Mesenchymal stem cell (in vitro differentiated cells and primary cell): ENCODE results near the gene CAMSAP2.

Source experiments
- DNase-seq: peaks from one replicate; pipeline ENCODE4 v3.0.0-alpha.2; 2013
- H2AFZ ChIP-seq: one replicate; pipeline ENCODE4 v1.6.1; 2013; ENCODE audit warnings: low read depth, mild to moderate bottlenecking, control low read depth, inconsistent platforms, low read length, moderate library complexity
- H2AK5ac ChIP-seq: 2 replicates; pipeline ENCODE4 v1.6.1; 2013; ENCODE audit warnings: low read length, moderate library complexity, mild to moderate bottlenecking, inconsistent platforms; ENCODE audit not compliant: severe bottlenecking
- H2BK120ac ChIP-seq: one replicate; pipeline ENCODE4 v1.6.1; 2013; ENCODE audit warnings: low read depth, mild to moderate bottlenecking, inconsistent platforms, low read length, moderate library complexity
- H2BK12ac ChIP-seq, 2 experiments: one replicate each; pipeline ENCODE4 v1.6.1; 2013; ENCODE audit warnings: inconsistent platforms in 2 of 2, low read length in 2 of 2, mild to moderate bottlenecking in 2 of 2, moderate library complexity in 2 of 2, control low read depth in 1 of 2
- H2BK15ac ChIP-seq: one replicate; pipeline ENCODE4 v1.6.1; 2013; ENCODE audit warnings: mild to moderate bottlenecking, low read depth, inconsistent platforms; ENCODE audit not compliant: poor library complexity, severe bottlenecking
- H2BK5ac ChIP-seq: 2 replicates; pipeline ENCODE4 v1.6.1; 2013; ENCODE audit warnings: low read depth, mild to moderate bottlenecking, low read length, control low read depth, inconsistent platforms; ENCODE audit not compliant: poor library complexity, severe bottlenecking
- H3K14ac ChIP-seq, 2 experiments: one replicate each; pipeline ENCODE4 v1.6.1; 2013; ENCODE audit warnings: inconsistent platforms in 2 of 2, low read length in 2 of 2, control low read depth in 1 of 2, mild to moderate bottlenecking in 1 of 2, moderate library complexity in 1 of 2
- H3K18ac ChIP-seq, 2 experiments: one replicate each; pipeline ENCODE4 v1.6.1; 2013; ENCODE audit warnings: inconsistent platforms in 2 of 2, low read length in 2 of 2, control low read depth in 1 of 2, low read depth in 1 of 2, mild to moderate bottlenecking in 1 of 2
- H3K23ac ChIP-seq, 2 experiments: one replicate each; pipeline ENCODE4 v1.6.1; 2013; ENCODE audit warnings: inconsistent platforms in 2 of 2, low read length in 2 of 2, mild to moderate bottlenecking in 2 of 2, moderate library complexity in 2 of 2, control low read depth in 1 of 2
- H3K27ac ChIP-seq: 2 replicates; pipeline ENCODE4 v1.5.1; 2013; ENCODE audit warnings: mild to moderate bottlenecking, moderate library complexity, low read length, control low read depth, inconsistent platforms; ENCODE audit not compliant: poor library complexity, severe bottlenecking
- H3K27me3 ChIP-seq, 2 experiments: 2 replicates each; pipeline versions ENCODE4 v1.6.1 to v1.7.0; 2013; ENCODE audit warnings: low read length in 2 of 2, mild to moderate bottlenecking in 2 of 2, moderate library complexity in 2 of 2, control low read depth in 1 of 2, inconsistent platforms in 1 of 2; ENCODE audit not compliant: control insufficient read depth in 1 of 2, insufficient read depth in 1 of 2
- H3K36me3 ChIP-seq, 2 experiments: 2 replicates each; pipeline versions ENCODE4 v1.6.1 to v1.7.0; 2013; ENCODE audit warnings: low read length in 2 of 2, control low read depth in 1 of 2, inconsistent platforms in 1 of 2, low read depth in 1 of 2, mild to moderate bottlenecking in 1 of 2; ENCODE audit not compliant: insufficient read depth in 2 of 2, control insufficient read depth in 1 of 2
- H3K4ac ChIP-seq, 2 experiments: one replicate each; pipeline ENCODE4 v1.6.1; 2013; ENCODE audit warnings: inconsistent platforms in 2 of 2, low read length in 2 of 2, mild to moderate bottlenecking in 2 of 2, moderate library complexity in 2 of 2, control low read depth in 1 of 2, low read depth in 1 of 2
- H3K4me1 ChIP-seq: 2 replicates; pipeline ENCODE4 v1.6.1; 2013; ENCODE audit warnings: low read depth, low read length, control low read depth; ENCODE audit not compliant: control insufficient read depth, insufficient read depth
- H3K4me2 ChIP-seq: 2 replicates; pipeline ENCODE4 v1.6.1; 2013; ENCODE audit warnings: low read length, mild to moderate bottlenecking, inconsistent platforms; ENCODE audit not compliant: poor library complexity, severe bottlenecking
- H3K4me3 ChIP-seq, 2 experiments: 2 replicates each; pipeline versions ENCODE4 v1.5.1 to v1.7.0; 2013; ENCODE audit warnings: low read length in 2 of 2, mild to moderate bottlenecking in 2 of 2, control low read depth in 1 of 2, low read depth in 1 of 2; ENCODE audit not compliant: insufficient read depth in 1 of 2
- H3K79me1 ChIP-seq: replicated peaks from 2 replicates; pipeline ENCODE4 v1.6.1; 2013; ENCODE audit warnings: mild to moderate bottlenecking, control low read depth, low read length, inconsistent platforms; ENCODE audit not compliant: poor library complexity, severe bottlenecking
- H3K9ac ChIP-seq: 2 replicates; pipeline ENCODE4 v1.7.0; 2013; ENCODE audit warnings: mild to moderate bottlenecking, low read length, moderate library complexity
- H3K9me3 ChIP-seq: 2 replicates; pipeline ENCODE4 v1.7.0; 2013; ENCODE audit warnings: mild to moderate bottlenecking, low read length; ENCODE audit not compliant: control insufficient read depth
- H4K8ac ChIP-seq: one replicate; pipeline ENCODE4 v1.6.1; 2013; ENCODE audit warnings: inconsistent platforms, mild to moderate bottlenecking, low read length, moderate library complexity
- H4K91ac ChIP-seq: one replicate; pipeline ENCODE4 v1.6.1; 2013; ENCODE audit warnings: mild to moderate bottlenecking, low read length, inconsistent platforms
- WGBS: methylation state at CpG from one replicate; pipeline ENCODE4 v1.1.7; 2013; ENCODE audit warnings: mixed read lengths; 5-methylcytosine and 5-hydroxymethylcytosine counted together

The CAMSAP2 gene

DNA sequence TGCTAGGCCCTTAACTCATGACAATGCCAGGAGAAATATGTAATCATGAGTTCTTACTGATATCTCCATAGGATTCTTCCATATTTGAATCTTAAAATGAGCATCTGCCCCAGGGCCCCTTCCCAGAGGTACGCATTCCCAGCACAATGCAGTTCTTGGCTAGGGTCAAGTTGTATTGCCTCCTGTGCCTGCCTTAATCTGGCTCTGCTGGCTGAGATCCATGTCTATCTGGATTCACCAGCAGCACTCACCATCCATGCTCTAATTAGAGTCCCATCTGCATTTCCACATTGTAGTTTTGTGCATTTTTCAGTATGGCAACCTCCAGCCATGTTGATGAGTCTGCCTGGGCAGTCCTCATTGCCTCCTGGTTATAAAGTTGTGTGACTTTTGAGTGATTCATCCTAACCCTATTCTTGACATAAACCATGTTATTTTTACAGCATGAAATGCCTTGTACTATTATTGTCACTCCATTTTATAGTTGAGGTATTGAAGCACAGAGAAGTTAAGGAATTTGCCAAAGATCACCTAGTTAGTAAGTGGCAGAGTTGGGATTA lies 55.9 kb downstream of the CAMSAP2 start:
- peaks cover 16% of the 10 kb centered on the region for H3K79me1 ChIP-seq
- no peak overlapping the region for H3K9ac ChIP-seq
- H3K23ac ChIP-seq, result peak overlapping the region in 1 of 2 experiments; percentile 83
- H2BK5ac ChIP-seq, result no peak overlapping the region
- peaks cover 3 to 10% of the 10 kb centered on the region in 2 experiments for H3K36me3 ChIP-seq
- no peak overlapping the region for H3K27ac ChIP-seq
- peak overlapping the region in 1 of 2 experiments; percentile 49 for H3K18ac ChIP-seq
- peak overlapping the region; percentile 1 for H4K8ac ChIP-seq
- peak overlapping the region in 1 of 2 experiments; percentile 68 for H3K14ac ChIP-seq
- DNase-seq, result no peak
- WGBS, result 100% methylated on average over 1 of the region's 1 CpG
- no peak overlapping the region for H3K4me2 ChIP-seq
- H3K27me3 ChIP-seq, result no peaks in the 10 kb centered on the region
- no peaks in the 10 kb centered on the region for H3K9me3 ChIP-seq
- H2BK120ac ChIP-seq, result no peak overlapping the region
- no peak overlapping the region for H2AFZ ChIP-seq
- H4K91ac ChIP-seq, result no peak overlapping the region
- no peak overlapping the region for H2BK12ac ChIP-seq
- peaks cover 2% of the 10 kb centered on the region for H3K4me1 ChIP-seq
- no peak overlapping the region for H2AK5ac ChIP-seq
- H3K4me3 ChIP-seq, result peak overlapping the region in 1 of 2 experiments; percentile 36
- no peak overlapping the region for H3K4ac ChIP-seq
- H2BK15ac ChIP-seq, result no peak overlapping the region

DNA sequence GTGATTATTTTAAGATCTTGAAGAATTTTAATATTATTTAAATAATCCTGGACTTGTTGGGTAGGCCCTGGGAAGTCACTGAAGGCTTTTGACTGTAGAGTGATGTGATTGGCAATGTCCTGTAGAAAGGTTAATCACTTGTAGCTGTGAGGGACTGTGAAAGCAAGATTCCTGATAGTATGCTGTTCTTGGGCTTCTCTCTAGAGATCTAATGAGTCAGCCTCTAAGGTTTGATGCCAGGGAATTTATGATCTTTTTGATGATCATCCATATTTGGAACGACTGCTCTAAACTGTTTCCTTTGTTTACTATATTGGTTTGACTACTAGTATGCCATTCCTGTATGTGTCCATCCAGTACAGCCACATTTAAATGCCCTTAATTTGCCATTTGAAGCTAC lies 56.5 kb downstream of the CAMSAP2 start:
- H4K91ac ChIP-seq, result no peak overlapping the region
- H2BK12ac ChIP-seq, result no peak overlapping the region
- H2BK5ac ChIP-seq, result no peak overlapping the region
- no peak overlapping the region for H3K23ac ChIP-seq
- peaks cover 2% of the 10 kb centered on the region for H3K4me1 ChIP-seq
- no peak overlapping the region for H2BK15ac ChIP-seq
- WGBS, result no CpG with 5 or more reads among the region's 1 CpG
- peaks cover 3 to 10% of the 10 kb centered on the region in 2 experiments for H3K36me3 ChIP-seq
- no peak overlapping the region for H3K27ac ChIP-seq
- DNase-seq, result peak; percentile 48
- H3K4ac ChIP-seq, result no peak overlapping the region
- H3K18ac ChIP-seq, result no peak overlapping the region
- no peaks in the 10 kb centered on the region for H3K9me3 ChIP-seq
- no peak overlapping the region for H3K14ac ChIP-seq
- no peak overlapping the region for H3K9ac ChIP-seq
- no peaks in the 10 kb centered on the region for H3K27me3 ChIP-seq
- peaks cover 12% of the 10 kb centered on the region for H3K79me1 ChIP-seq
- H2BK120ac ChIP-seq, result no peak overlapping the region
- no peak overlapping the region for H2AFZ ChIP-seq
- no peak overlapping the region for H2AK5ac ChIP-seq
- peak overlapping the region in 1 of 2 experiments; percentile 36 for H3K4me3 ChIP-seq
- H3K4me2 ChIP-seq, result no peak overlapping the region
- H4K8ac ChIP-seq, result no peak overlapping the region

DNA sequence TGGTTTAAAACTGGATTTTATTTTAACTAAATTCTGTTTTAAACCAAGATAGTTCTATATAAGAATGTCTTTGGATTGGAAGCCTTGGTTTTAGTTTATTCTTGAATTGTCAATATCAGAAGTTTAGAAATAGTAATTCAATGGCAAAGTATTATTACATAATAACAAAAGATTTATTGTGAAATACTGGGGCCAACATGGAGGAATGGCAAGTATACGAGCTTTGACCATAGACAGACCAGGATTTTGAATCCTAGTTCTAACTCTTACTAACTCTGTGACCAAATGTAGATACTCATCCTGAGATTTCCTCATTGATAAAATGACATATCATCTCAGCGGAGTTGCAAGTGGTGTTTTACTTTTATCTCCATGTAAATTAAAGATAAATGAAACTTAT lies 63.3 kb downstream of the CAMSAP2 start:
- Histone ChIP-seq H3K9ac (no peak overlapping the region), H3K4me2 (no peak overlapping the region), H3K79me1 (no peaks in the 10 kb centered on the region), H2BK15ac (no peak overlapping the region), H4K8ac (no peak overlapping the region), H2BK12ac (no peak overlapping the region), H4K91ac (no peak overlapping the region), H3K27me3 (no peaks in the 10 kb centered on the region), H2BK120ac (no peak overlapping the region), H2BK5ac (no peak overlapping the region), H3K4me3 (no peak overlapping the region), H3K18ac (no peak overlapping the region), H3K9me3 (no peaks in the 10 kb centered on the region), H3K23ac (no peak overlapping the region), H3K36me3 (peaks cover 0 to 2% of the 10 kb centered on the region in 2 experiments), H3K4ac (no peak overlapping the region), H3K4me1 (no peaks in the 10 kb centered on the region), H3K14ac (no peak overlapping the region), H2AFZ (no peak overlapping the region), H3K27ac (no peak overlapping the region), H2AK5ac (no peak overlapping the region)
- WGBS, result 50% methylated on average over 1 of the region's 2 CpGs
- no peak for DNase-seq

DNA sequence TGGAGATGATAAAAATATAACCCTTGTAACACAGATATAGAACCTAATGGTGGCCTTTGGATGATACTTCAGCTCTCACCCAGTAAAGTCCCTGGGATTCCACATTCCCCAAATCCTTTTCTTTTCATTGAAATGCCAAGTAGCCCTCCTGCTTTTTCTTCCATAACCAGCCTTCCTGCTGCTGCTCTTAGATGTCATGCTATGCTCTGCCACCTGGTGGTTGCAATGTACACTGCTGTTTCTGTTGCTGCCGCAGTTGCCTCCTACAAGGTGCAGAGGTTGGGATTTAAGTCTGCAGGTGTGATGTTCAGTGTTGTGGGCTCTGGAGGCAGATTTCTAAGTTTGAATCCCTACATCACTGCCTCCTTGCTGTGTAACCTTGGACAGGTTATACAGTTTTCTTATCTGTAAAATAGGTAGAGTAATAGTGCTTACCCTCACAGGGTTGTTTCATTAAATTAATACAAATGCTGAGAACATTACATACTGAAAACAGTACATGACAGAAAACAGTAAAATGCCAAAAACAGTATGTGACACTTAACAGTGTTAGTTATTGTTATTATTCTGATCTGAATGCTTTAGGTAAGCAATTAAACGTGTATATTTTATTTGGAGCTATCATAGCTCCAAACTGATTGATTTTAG lies 64.3 kb downstream of the CAMSAP2 start:
- H4K91ac ChIP-seq, result no peak overlapping the region
- no peaks in the 10 kb centered on the region for H3K9me3 ChIP-seq
- H3K36me3 ChIP-seq, result peaks cover 3 to 11% of the 10 kb centered on the region in 2 experiments
- H3K4me1 ChIP-seq, result no peaks in the 10 kb centered on the region
- no peak overlapping the region for H2BK5ac ChIP-seq
- H2BK15ac ChIP-seq, result no peak overlapping the region
- no peak overlapping the region for H3K4me3 ChIP-seq
- H2AK5ac ChIP-seq, result no peak overlapping the region
- WGBS, result 50% methylated on average over 2 of the region's 2 CpGs
- no peak overlapping the region for H3K18ac ChIP-seq
- H2BK12ac ChIP-seq, result no peak overlapping the region
- H3K14ac ChIP-seq, result no peak overlapping the region
- no peak overlapping the region for H3K23ac ChIP-seq
- H3K79me1 ChIP-seq, result no peaks in the 10 kb centered on the region
- H3K4ac ChIP-seq, result no peak overlapping the region
- H2BK120ac ChIP-seq, result no peak overlapping the region
- no peak overlapping the region for H2AFZ ChIP-seq
- H3K27ac ChIP-seq, result no peak overlapping the region
- no peaks in the 10 kb centered on the region for H3K27me3 ChIP-seq
- no peak overlapping the region for H4K8ac ChIP-seq
- H3K9ac ChIP-seq, result peak overlapping the region; percentile 8
- H3K4me2 ChIP-seq, result no peak overlapping the region
- DNase-seq, result peak; percentile 81
